GM10266 (cell line): Measurements from ENCODE around the gene CCNI2.

ENCODE experiments used
- DNase-seq: peaks from one replicate; pipeline ENCODE4 v3.0.0; 2012; ENCODE audit errors: extremely low spot score
- CTCF ChIP-seq: IDR thresholded peaks from 2 replicates; pipeline ENCODE4 v1.5.1; 2012; ENCODE audit warnings: mild to moderate bottlenecking, low read depth; ENCODE audit not compliant: control insufficient read depth, insufficient read depth; ENCODE audit errors: missing control alignments

Gene CCNI2

GRCh38 chr5:132750471-132751230 is 3.4 kb downstream of the CCNI2 start:
- DNase-seq = peak; percentile 67
- TF ChIP-seq CTCF = no peak

GRCh38 chr5:132751444-132751843 is 4.2 kb downstream of the CCNI2 start:
- DNase-seq = peak; percentile 85
- no peak for TF ChIP-seq CTCF

GRCh38 chr5:132751971-132752580 is 4.8 kb downstream of the CCNI2 start:
- DNase-seq = no peak
- no peak for TF ChIP-seq CTCF

GRCh38 chr5:132752581-132753125 is 5.4 kb downstream of the CCNI2 start:
- DNase-seq = no peak
- TF ChIP-seq CTCF = no peak

- TF ChIP-seq CTCF = peak; percentile 34
- no peak for DNase-seq
Measured at GRCh38 chr5:132753135-132753987, 6.1 kb downstream of the CCNI2 start.

GRCh38 chr5:132754111-132754510 is 6.9 kb downstream of the CCNI2 start:
- no peak for DNase-seq
- no peak for TF ChIP-seq CTCF
